ENCODE measurements around the gene RGS9.

RGS9 gene

DNA sequence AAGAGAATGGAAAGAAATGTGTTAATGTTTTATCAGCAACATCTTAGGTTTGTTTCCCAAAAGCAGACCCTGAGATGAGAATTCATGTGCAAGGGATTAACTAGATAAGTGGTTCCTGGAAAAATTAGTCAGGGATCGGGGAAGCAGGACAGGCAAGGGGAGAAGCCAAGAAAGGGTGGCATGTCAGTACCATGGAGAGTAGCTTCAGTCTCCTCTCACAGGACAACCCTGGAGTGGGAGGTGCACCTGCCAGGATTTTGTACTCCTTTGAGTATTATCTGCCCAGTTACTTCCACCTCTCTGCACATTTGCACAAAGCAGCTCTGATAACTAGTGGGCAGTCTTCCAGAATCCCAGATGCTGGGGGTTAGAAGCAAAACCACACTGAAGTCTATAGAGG lies 117.0 kb downstream of the RGS9 start:
- H3K4me3 ChIP-seq (ENCODE audit: low read depth, low read length), result no peak overlapping the region
- TF ChIP-seq, protein P1, sequence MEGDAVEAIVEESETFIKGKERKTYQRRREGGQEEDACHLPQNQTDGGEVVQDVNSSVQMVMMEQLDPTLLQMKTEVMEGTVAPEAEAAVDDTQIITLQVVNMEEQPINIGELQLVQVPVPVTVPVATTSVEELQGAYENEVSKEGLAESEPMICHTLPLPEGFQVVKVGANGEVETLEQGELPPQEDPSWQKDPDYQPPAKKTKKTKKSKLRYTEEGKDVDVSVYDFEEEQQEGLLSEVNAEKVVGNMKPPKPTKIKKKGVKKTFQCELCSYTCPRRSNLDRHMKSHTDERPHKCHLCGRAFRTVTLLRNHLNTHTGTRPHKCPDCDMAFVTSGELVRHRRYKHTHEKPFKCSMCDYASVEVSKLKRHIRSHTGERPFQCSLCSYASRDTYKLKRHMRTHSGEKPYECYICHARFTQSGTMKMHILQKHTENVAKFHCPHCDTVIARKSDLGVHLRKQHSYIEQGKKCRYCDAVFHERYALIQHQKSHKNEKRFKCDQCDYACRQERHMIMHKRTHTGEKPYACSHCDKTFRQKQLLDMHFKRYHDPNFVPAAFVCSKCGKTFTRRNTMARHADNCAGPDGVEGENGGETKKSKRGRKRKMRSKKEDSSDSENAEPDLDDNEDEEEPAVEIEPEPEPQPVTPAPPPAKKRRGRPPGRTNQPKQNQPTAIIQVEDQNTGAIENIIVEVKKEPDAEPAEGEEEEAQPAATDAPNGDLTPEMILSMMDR (IDR thresholded peaks at IDR 0.05; ENCODE audit: low read depth, low read length), result no peak

DNA sequence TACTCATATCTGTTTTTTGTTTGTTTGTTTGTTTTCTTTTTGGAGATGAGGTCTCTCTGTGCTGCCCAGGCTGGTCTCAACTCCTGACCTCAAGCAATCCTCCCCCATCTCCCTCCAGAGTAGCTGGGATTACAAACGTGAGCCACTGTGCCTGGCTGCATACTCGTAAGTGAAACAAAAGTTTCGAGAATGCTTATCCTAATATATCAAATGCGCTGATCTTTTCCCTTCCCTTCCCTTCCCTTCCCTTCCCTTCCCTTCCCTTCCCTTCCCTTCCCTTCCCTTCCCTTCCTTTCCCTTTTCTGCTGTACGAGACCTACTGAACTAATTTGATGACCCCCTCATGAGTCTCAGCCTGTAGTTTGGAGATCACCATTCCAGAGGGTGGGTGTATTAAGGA lies 122.1 kb downstream of the RGS9 start:
- no peak overlapping the region for H3K4me3 ChIP-seq (ENCODE audit: low read depth, low read length)
- TF ChIP-seq, protein P1 (IDR thresholded peaks at IDR 0.05; ENCODE audit: low read depth, low read length), result no peak

DNA sequence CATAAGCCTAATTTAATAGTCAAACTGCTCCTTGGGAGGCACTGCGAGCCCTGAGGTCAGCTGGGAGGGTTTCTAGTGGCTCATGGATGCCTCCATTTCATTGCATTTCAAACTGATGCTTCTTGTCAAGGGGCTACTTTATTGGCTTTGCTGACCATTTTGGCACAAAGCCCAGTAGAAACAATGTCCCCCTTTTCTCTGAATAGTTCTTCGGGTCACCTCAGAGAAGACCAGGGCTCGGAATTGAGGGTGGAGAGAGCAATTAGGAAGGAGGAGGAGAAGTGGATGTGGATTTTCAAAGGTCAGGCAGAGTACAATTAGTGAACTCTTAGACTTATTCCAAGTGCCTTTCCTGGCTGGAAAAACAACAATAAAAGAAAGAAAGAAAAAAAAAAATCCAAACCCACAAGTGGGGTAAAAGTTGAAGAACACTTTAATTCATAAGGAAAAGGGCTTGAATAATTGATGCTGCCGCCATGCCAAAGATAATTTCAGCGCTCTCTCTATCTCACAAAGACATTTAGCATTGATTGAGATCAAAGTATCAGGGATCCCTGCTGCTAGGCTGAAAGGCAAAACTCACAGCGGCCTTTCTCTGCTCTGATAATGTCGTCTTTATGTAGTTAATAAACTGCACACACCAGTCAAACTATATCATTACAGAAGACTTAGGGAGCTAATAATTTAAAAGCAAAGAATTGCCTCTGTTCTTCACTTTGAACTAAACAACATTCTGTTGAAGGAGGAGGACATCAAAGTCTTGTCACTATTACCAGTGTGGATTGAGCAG lies 122.7 kb downstream of the RGS9 start:
- TF ChIP-seq, protein P1 (IDR thresholded peaks at IDR 0.05; ENCODE audit: low read depth, low read length), result no peak
- no peak overlapping the region for H3K4me3 ChIP-seq (ENCODE audit: low read depth, low read length)

DNA sequence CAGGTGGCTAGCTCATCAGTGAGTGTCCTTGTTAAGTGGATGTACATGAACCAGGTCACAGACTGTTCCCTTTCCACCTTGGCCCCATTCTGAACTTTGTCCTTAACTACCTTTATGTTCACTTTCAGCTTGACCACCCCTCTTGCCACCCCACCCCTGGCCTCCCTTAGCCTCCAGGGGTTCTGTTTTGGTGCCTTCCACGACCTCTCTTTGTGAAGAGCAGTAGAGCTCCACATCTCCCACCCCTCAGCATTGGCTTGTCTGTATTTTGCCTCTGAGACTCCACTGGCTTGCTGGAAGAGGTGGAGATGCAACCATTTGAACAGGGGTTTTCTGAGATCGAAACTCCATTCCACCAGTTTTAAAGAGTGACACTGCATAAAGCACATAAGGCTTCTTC lies 123.5 kb downstream of the RGS9 start:
- no peak overlapping the region for H3K4me3 ChIP-seq (ENCODE audit: low read depth, low read length)
- TF ChIP-seq, protein P1 (IDR thresholded peaks at IDR 0.05; ENCODE audit: low read depth, low read length), result no peak

DNA sequence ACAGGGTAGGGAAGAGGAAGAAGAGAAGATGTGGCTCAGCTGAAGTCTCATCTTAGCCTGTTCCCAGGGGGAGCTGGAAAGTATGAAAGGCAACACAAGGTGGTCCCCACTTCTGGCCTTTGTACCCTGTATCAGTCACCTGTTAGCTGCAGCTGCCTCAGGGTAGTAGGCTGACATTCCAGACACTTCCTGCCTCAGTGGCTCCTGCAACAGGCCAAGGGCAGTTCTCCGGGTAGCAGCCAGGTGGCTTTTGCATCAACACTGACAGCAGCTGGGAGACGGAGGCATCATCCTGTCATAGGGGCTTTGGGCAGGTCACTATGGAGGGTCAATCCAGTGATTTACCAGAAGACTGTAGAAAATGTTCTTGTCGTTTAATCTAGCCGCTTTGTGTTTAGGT lies 124.0 kb downstream of the RGS9 start:
- no peak overlapping the region for H3K4me3 ChIP-seq (ENCODE audit: low read depth, low read length)

DNA sequence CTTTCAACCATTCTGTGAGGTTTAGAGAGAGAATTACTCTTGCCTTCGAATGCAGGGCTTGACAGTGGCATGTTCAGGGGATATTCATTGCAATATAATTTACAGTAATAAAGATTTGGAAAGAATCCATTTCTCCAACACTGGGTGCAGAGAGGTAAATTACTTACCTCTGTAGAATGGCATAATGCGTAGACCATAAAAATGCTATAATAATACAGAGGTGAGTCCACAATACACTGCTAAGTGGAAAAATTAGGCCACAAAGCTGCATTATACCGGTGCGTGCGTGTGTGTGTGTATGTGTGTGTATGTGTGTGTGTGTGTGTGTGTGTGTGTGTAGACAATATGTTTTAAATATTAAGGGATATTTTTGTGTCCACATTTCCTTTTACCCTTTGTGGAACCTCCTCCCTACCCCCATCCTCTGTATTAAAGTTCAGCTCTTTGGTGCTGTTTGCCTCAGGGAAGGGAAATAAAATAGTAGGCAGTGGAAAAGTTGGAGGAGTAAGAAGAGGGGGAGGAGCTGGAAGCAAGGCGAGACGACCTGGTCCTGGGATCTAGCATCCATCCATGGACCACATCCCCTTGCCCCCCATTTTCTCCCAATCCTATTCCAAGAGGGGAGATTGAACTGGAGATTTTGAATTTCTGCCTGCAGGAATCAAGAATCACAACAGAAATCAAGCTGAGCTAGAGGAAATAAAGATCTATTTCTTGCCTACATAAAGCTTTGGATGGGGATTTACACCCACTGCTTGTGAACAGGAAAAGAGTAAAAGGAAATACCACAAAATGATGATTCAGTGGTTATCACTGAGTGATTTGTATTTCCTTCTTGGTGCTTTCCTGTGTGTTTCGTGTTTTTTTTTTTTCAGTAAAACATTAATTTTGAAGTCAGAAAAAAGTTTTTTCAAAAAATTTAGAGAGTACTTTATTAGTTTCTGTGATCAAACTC lies 124.8 kb downstream of the RGS9 start:
- TF ChIP-seq, protein P1 (IDR thresholded peaks at IDR 0.05; ENCODE audit: low read depth, low read length), result no peak
- H3K4me3 ChIP-seq (ENCODE audit: low read depth, low read length), result no peak overlapping the region

More for the DNA sequence above, 124.0 kb downstream of the RGS9 start:
- TF ChIP-seq, protein P1 (IDR thresholded peaks at IDR 0.05; ENCODE audit: low read depth, low read length), result no peak

DNA sequence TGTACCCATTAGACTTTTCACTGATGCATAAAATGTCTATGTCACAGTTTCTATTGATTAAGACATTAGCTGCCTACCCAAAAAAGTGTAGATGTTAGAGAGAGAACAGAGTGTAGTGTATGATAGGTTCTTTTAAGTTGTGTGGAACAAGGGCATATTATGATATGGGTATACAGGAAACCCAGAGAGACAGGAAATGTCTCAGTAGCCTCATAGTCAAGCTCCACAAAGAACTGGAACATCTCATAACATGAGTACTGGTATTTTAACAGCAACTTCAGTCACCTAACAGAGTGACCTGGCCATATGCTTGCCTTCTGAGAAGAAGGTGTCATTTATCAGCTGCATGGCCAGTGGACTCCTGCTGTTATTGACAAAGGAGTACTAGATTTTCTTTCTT lies 128.1 kb downstream of the RGS9 start:
- no peak overlapping the region for H3K4me3 ChIP-seq (ENCODE audit: low read depth, low read length)
- TF ChIP-seq, protein P1 (IDR thresholded peaks at IDR 0.05; ENCODE audit: low read depth, low read length), result no peak

All from WI38 (cell line).